ENCODE results near the gene SLC9A3.
"Not testable (repeated sequence)": the region's sequence is repeated elsewhere in the genome, so short reads cannot be mapped to it uniquely, and the experiment has no call there.

Gene SLC9A3

GRCh38 chr5:524973-525761 is 918 bp upstream of the SLC9A3 start:
- DNase-seq, result no peak

GRCh38 chr5:523441-524222 is 617 bp downstream of the SLC9A3 start:
- DNase-seq, result no peak

GRCh38 chr5:522899-523440 is 1.3 kb downstream of the SLC9A3 start:
- no peak for DNase-seq

GRCh38 chr5:522116-522515 is 2.1 kb downstream of the SLC9A3 start:
- no peak for DNase-seq

- DNase-seq, result no peak
These were observed 2.6 kb downstream of the SLC9A3 start for GRCh38 chr5:521680-522079.

GRCh38 chr5:520850-521226 is 3.4 kb downstream of the SLC9A3 start:
- DNase-seq, result no peak

- DNase-seq, result no peak
These were observed 3.9 kb downstream of the SLC9A3 start for GRCh38 chr5:520196-520849.

GRCh38 chr5:518721-519120 is 5.5 kb downstream of the SLC9A3 start:
- no peak for DNase-seq

- no peak for DNase-seq
These were observed 6.6 kb downstream of the SLC9A3 start for GRCh38 chr5:517535-518100.

- no peak for DNase-seq
These were observed 7.3 kb downstream of the SLC9A3 start for GRCh38 chr5:516980-517379.

GRCh38 chr5:516338-516925 is 7.8 kb downstream of the SLC9A3 start:
- DNase-seq, result no peak

- DNase-seq, result no peak
These were observed 8.9 kb downstream of the SLC9A3 start for GRCh38 chr5:515273-515836.

- DNase-seq, result no peak
These were observed 9.6 kb downstream of the SLC9A3 start for GRCh38 chr5:514673-515072.

GRCh38 chr5:514101-514485 is 10.2 kb downstream of the SLC9A3 start:
- DNase-seq, result no peak

GRCh38 chr5:513216-514100 is 10.8 kb downstream of the SLC9A3 start:
- no peak for DNase-seq

GRCh38 chr5:511476-511875 is 12.8 kb downstream of the SLC9A3 start:
- DNase-seq, result no peak

- no peak for DNase-seq
These were observed 13.7 kb downstream of the SLC9A3 start for GRCh38 chr5:510521-510920.

GRCh38 chr5:509611-510185 is 14.6 kb downstream of the SLC9A3 start:
- no peak for DNase-seq

GRCh38 chr5:507986-508575 is 16.2 kb downstream of the SLC9A3 start:
- DNase-seq, result not testable (repeated sequence)

GRCh38 chr5:505951-506525 is 18.2 kb downstream of the SLC9A3 start:
- DNase-seq, result peak in 1 of 2 experiments; percentile 44

Data from NCI-H1930 (cell line).